Osteoblast (primary cell): Measurements from ENCODE around the gene GDF11. TPM values are rescaled to one million over a fixed set of nuclear protein-coding genes. Genes with fewer than 3 reads are reported as not detected.
"Not testable (repeated sequence)": the region's sequence is repeated elsewhere in the genome, so short reads cannot be mapped to it uniquely, and the experiment has no call there.

ENCODE experiments used
- DNase-seq: peaks from one replicate; pipeline ENCODE4 v3.0.0; 2011; ENCODE audit warnings: low spot score, mixed read lengths; ENCODE audit not compliant: insufficient read length; ENCODE audit errors: missing footprints
- H2AFZ ChIP-seq: 2 replicates; pipeline ENCODE4 v1.6.0; 2011; ENCODE audit warnings: mild to moderate bottlenecking, low read length
- H3K27ac ChIP-seq: 2 replicates; pipeline ENCODE4 v1.5.1; 2011; ENCODE audit warnings: mild to moderate bottlenecking, low read depth, low read length, moderate library complexity
- H3K27me3 ChIP-seq: 2 replicates; pipeline ENCODE4 v1.6.0; 2012; ENCODE audit warnings: mild to moderate bottlenecking, control low read depth, inconsistent platforms, low read length, moderate library complexity; ENCODE audit not compliant: insufficient read depth
- H3K36me3 ChIP-seq: 2 replicates; pipeline ENCODE4 v1.5.1; 2011; ENCODE audit warnings: mild to moderate bottlenecking, low read length, control low read depth, moderate library complexity; ENCODE audit not compliant: insufficient read depth
- H3K4me1 ChIP-seq: 2 replicates; pipeline ENCODE4 v1.5.1; 2011; ENCODE audit warnings: mild to moderate bottlenecking, low read length, control low read depth, moderate library complexity; ENCODE audit not compliant: insufficient read depth
- H3K4me2 ChIP-seq: 2 replicates; pipeline ENCODE4 v1.6.0; 2011; ENCODE audit warnings: mild to moderate bottlenecking, low read length; ENCODE audit not compliant: insufficient read depth
- H3K4me3 ChIP-seq: fragments of 200-600 bp; sonication (generic); 3 replicates; pipeline ENCODE4 v1.5.1; 2012; ENCODE audit warnings: mild to moderate bottlenecking, low read length, inconsistent platforms; ENCODE audit not compliant: insufficient read depth
- H3K79me2 ChIP-seq: 2 replicates; pipeline ENCODE4 v1.6.0; 2012; ENCODE audit warnings: mild to moderate bottlenecking, low read length, control low read depth, inconsistent platforms; ENCODE audit not compliant: insufficient read depth
- H3K9me3 ChIP-seq: 2 replicates; pipeline ENCODE4 v1.5.1; 2011; ENCODE audit warnings: low read depth, low read length, control low read depth
- H4K20me1 ChIP-seq: 2 replicates; pipeline ENCODE4 v1.6.0; 2012; ENCODE audit warnings: mild to moderate bottlenecking, low read length, control low read depth; ENCODE audit not compliant: insufficient read depth
- total RNA-seq: library from RNA; depleted of rRNA; stranded (reverse); fragments of >200 nt; gene quantifications from 2 replicates; pipeline ENCODE4 v1.2.3, GENCODE V29; 2012
- TF ChIP-seq, protein P1 (sequence below): IDR thresholded peaks from 2 replicates; pipeline ENCODE4 v1.5.1; 2011; ENCODE audit warnings: mild to moderate bottlenecking, low read depth, low read length, moderate library complexity; ENCODE audit errors: extremely low read depth

Gene GDF11
- total RNA-seq, 1 donor = 4.3 TPM

DNA sequence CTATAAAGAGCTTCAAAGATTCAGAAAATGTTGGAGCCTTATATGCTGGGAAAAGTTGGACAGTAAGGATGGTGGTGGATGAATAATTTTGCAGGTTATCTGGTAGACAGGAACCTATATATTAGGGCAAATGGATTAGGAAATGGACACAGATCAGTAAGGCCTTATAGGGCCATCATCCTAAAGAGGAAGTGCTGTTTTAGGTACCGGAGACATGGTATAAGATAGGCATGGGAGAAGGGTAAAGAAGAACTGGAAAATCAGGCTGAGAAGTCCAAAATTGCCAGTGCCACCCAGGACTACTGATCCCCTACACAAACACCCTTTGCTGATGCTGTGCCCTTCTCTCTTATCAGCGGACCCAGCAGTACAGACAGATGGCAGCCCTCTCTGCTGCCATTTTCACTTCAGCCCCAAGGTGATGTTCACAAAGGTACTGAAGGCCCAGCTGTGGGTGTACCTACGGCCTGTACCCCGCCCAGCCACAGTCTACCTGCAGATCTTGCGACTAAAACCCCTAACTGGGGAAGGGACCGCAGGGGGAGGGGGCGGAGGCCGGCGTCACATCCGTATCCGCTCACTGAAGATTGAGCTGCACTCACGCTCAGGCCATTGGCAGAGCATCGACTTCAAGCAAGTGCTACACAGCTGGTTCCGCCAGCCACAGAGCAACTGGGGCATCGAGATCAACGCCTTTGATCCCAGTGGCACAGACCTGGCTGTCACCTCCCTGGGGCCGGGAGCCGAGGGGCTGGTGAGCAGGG is 5.5 kb downstream of the GDF11 start:
- peaks cover 28% of the 10 kb centered on the region for H3K36me3 ChIP-seq
- TF ChIP-seq, protein P1, sequence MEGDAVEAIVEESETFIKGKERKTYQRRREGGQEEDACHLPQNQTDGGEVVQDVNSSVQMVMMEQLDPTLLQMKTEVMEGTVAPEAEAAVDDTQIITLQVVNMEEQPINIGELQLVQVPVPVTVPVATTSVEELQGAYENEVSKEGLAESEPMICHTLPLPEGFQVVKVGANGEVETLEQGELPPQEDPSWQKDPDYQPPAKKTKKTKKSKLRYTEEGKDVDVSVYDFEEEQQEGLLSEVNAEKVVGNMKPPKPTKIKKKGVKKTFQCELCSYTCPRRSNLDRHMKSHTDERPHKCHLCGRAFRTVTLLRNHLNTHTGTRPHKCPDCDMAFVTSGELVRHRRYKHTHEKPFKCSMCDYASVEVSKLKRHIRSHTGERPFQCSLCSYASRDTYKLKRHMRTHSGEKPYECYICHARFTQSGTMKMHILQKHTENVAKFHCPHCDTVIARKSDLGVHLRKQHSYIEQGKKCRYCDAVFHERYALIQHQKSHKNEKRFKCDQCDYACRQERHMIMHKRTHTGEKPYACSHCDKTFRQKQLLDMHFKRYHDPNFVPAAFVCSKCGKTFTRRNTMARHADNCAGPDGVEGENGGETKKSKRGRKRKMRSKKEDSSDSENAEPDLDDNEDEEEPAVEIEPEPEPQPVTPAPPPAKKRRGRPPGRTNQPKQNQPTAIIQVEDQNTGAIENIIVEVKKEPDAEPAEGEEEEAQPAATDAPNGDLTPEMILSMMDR = no peak
- H3K27me3 ChIP-seq = no peaks in the 10 kb centered on the region
- H3K4me1 ChIP-seq = peaks cover 15% of the 10 kb centered on the region
- H3K4me3 ChIP-seq = no peak overlapping the region
- H3K79me2 ChIP-seq = no peaks in the 10 kb centered on the region
- peaks cover 9% of the 10 kb centered on the region for H4K20me1 ChIP-seq
- DNase-seq = no peak
- H3K9me3 ChIP-seq = no peaks in the 10 kb centered on the region
- no peak overlapping the region for H3K4me2 ChIP-seq
- H2AFZ ChIP-seq = no peak overlapping the region
- H3K27ac ChIP-seq = no peak overlapping the region

DNA sequence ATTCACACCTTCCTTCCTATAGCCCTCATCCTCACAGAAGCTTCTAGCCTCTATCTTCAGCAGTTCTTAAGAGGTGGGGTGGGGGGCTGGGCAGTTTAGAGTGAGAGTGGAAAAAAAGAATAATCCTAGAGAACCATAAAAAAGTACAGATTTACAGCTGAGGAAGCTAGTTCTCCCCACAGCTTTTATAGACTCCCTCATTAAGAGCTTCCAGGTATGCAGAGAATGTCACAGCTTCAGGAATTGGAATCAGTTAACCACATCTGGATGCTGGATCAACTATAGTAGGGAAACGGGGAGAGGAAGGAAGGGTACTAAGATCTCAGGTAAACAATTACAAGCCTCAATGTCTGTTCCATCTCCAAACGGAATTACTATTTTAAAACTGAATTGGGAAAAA is 12.3 kb downstream of the GDF11 start:
- no peaks in the 10 kb centered on the region for H3K79me2 ChIP-seq
- H2AFZ ChIP-seq = no peak overlapping the region
- no peaks in the 10 kb centered on the region for H3K9me3 ChIP-seq
- no peak overlapping the region for H3K27ac ChIP-seq
- peaks cover 3% of the 10 kb centered on the region for H4K20me1 ChIP-seq
- DNase-seq = no peak
- H3K4me2 ChIP-seq = no peak overlapping the region
- H3K4me3 ChIP-seq = no peak overlapping the region
- H3K27me3 ChIP-seq = no peaks in the 10 kb centered on the region
- no peaks in the 10 kb centered on the region for H3K4me1 ChIP-seq
- H3K36me3 ChIP-seq = peaks cover 77% of the 10 kb centered on the region
- TF ChIP-seq, protein P1 = no peak

DNA sequence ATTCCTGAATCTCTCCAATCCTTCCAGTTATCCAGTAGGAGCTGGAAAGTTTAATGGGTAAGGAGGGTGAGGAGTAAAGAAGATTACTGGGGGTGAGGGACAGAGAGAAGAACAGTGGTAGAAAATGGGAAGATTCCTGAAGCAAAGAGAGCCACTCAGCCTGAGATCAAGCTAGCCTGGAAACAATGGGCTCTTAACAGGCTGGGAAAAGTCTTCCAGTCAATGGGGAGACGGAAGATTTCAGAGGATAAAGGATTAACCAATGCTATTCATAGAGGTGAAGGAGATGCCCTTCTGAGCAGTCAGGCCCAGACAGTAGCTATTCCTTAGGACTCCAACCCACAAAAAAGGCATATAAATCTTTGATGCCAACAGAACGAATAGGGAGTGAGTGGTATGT is 14.8 kb downstream of the GDF11 start:
- Histone ChIP-seq H3K4me3 (no peak overlapping the region), H4K20me1 (no peaks in the 10 kb centered on the region), H3K27ac (no peak overlapping the region), H3K27me3 (no peaks in the 10 kb centered on the region), H2AFZ (no peak overlapping the region), H3K4me1 (no peaks in the 10 kb centered on the region), H3K79me2 (no peaks in the 10 kb centered on the region), H3K36me3 (peaks cover 71% of the 10 kb centered on the region), H3K9me3 (no peaks in the 10 kb centered on the region), H3K4me2 (no peak overlapping the region)
- no peak for DNase-seq
- TF ChIP-seq, protein P1 = no peak

DNA sequence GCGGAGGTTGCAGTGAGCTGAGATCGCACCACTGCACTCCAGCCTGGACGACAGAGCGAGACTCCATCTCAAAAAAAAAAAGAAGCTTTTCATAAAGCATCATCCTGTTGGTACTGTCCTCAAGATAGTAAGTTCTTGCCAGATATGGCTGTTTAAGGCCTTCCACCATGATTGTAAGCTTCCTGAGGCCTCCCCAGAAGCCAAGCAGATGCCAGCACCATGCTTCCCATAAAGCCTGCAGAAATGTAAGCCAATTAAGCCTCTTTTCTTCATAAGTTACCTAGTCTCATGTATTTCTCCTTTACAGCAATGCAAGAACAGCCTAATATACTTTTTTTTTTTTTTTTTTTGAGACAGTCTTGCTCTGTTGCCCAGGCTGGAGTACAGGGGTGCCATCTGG is 15.7 kb downstream of the GDF11 start:
- H3K4me2 ChIP-seq, H3K79me2 ChIP-seq, H3K9me3 ChIP-seq, H3K4me1 ChIP-seq, H3K4me3 ChIP-seq, H2AFZ ChIP-seq, H3K27ac ChIP-seq, DNase-seq, H4K20me1 ChIP-seq, H3K27me3 ChIP-seq: not testable (repeated sequence)
- peaks cover 69% of the 10 kb centered on the region for H3K36me3 ChIP-seq
